H9 (cell line): ENCODE results near the gene FAF1. TPM values are rescaled to one million over a fixed set of nuclear protein-coding genes. Genes with fewer than 3 reads are reported as not detected.

Experiments
- DNase-seq: peaks from one replicate; pipeline ENCODE4 v3.0.0-alpha.2; 2017
- H2AFZ ChIP-seq: one replicate; pipeline ENCODE4 v1.6.1; 2013; ENCODE audit warnings: mild to moderate bottlenecking, low read length, control low read depth, moderate library complexity
- H2AK5ac ChIP-seq: 2 replicates; pipeline ENCODE4 v1.6.1; 2013; ENCODE audit warnings: low read length, control low read depth, mixed read lengths; ENCODE audit not compliant: insufficient read length
- H2BK120ac ChIP-seq: one replicate; pipeline ENCODE4 v1.6.1; 2013; ENCODE audit warnings: low read depth, mild to moderate bottlenecking, low read length, control low read depth, inconsistent platforms; ENCODE audit not compliant: poor library complexity, severe bottlenecking
- H2BK12ac ChIP-seq: 2 replicates; pipeline ENCODE4 v1.6.1; 2013; ENCODE audit warnings: low read length, control low read depth, mixed read lengths, low read depth; ENCODE audit not compliant: insufficient read length
- H2BK15ac ChIP-seq: 2 replicates; pipeline ENCODE4 v1.6.1; 2013; ENCODE audit warnings: low read depth, low read length, control low read depth
- H2BK20ac ChIP-seq: one replicate; pipeline ENCODE4 v1.6.1; 2013; ENCODE audit warnings: low read depth, mild to moderate bottlenecking, low read length, control low read depth, inconsistent platforms; ENCODE audit not compliant: poor library complexity, severe bottlenecking
- H2BK5ac ChIP-seq: 2 replicates; pipeline ENCODE4 v1.6.1; 2013; ENCODE audit warnings: low read length, control low read depth, mixed read lengths; ENCODE audit not compliant: insufficient read length
- H3K14ac ChIP-seq: 2 replicates; pipeline ENCODE4 v1.6.1; 2013; ENCODE audit warnings: low read length, control low read depth; ENCODE audit not compliant: insufficient read depth
- H3K18ac ChIP-seq: 2 replicates; pipeline ENCODE4 v1.6.1; 2013; ENCODE audit warnings: low read depth, mild to moderate bottlenecking, mixed read lengths, low read length, control low read depth; ENCODE audit not compliant: insufficient read length
- H3K23ac ChIP-seq: 2 replicates; pipeline ENCODE4 v1.6.1; 2013; ENCODE audit warnings: low read length, control low read depth, mixed read lengths, low read depth; ENCODE audit not compliant: insufficient read length
- H3K23me2 ChIP-seq: 2 replicates; pipeline ENCODE4 v1.6.1; 2013; ENCODE audit warnings: low read depth, mild to moderate bottlenecking, mixed read lengths, low read length, control low read depth; ENCODE audit not compliant: insufficient read length, poor library complexity, severe bottlenecking
- H3K27ac ChIP-seq: 2 replicates; pipeline ENCODE4 v1.5.1; 2013; ENCODE audit warnings: low read length, control low read depth, mixed read lengths, low read depth; ENCODE audit not compliant: insufficient read length
- H3K27me3 ChIP-seq: 2 replicates; pipeline ENCODE4 v1.6.1; 2013; ENCODE audit warnings: low read length, control low read depth, inconsistent platforms; ENCODE audit not compliant: insufficient read depth
- H3K4ac ChIP-seq: 2 replicates; pipeline ENCODE4 v1.6.1; 2013; ENCODE audit warnings: low read depth, mild to moderate bottlenecking, control low read depth, inconsistent platforms, low read length, moderate library complexity
- H3K4me1 ChIP-seq: 2 replicates; pipeline ENCODE4 v1.6.1; 2013; ENCODE audit warnings: low read length, control low read depth, inconsistent platforms; ENCODE audit not compliant: insufficient read depth
- H3K4me2 ChIP-seq: 2 replicates; pipeline ENCODE4 v1.6.1; 2013; ENCODE audit warnings: low read length, control low read depth, mixed read lengths; ENCODE audit not compliant: insufficient read length, insufficient read depth
- H3K56ac ChIP-seq: 2 replicates; pipeline ENCODE4 v1.6.1; 2013; ENCODE audit warnings: low read depth, mild to moderate bottlenecking, mixed read lengths, low read length, control low read depth; ENCODE audit not compliant: insufficient read length
- H3K79me1 ChIP-seq: 2 replicates; pipeline ENCODE4 v1.6.1; 2013; ENCODE audit warnings: low read depth, mild to moderate bottlenecking, moderate library complexity, low read length, control low read depth, inconsistent platforms; ENCODE audit not compliant: insufficient read depth, poor library complexity, severe bottlenecking
- H3K79me2 ChIP-seq: 2 replicates; pipeline ENCODE4 v1.6.1; 2013; ENCODE audit warnings: low read length, control low read depth, inconsistent platforms; ENCODE audit not compliant: insufficient read depth
- H3K9ac ChIP-seq: 2 replicates; pipeline ENCODE4 v1.6.1; 2013; ENCODE audit warnings: low read length, control low read depth, mixed read lengths; ENCODE audit not compliant: insufficient read length; ENCODE audit errors: extremely low read depth
- H3K9me3 ChIP-seq: one replicate; pipeline ENCODE4 v1.6.1; 2013; ENCODE audit warnings: low read depth, low read length, inconsistent platforms; ENCODE audit not compliant: control insufficient read depth
- H3T11ph ChIP-seq: one replicate; pipeline ENCODE4 v1.6.1; 2013; ENCODE audit warnings: mild to moderate bottlenecking, low read length, control low read depth, inconsistent platforms
- H4K20me1 ChIP-seq: one replicate; pipeline ENCODE4 v1.6.1; 2013; ENCODE audit not compliant: control insufficient read depth, insufficient read length, insufficient read depth
- H4K5ac ChIP-seq: 2 replicates; pipeline ENCODE4 v1.6.1; 2013; ENCODE audit warnings: low read depth, mild to moderate bottlenecking, mixed read lengths, low read length, control low read depth; ENCODE audit not compliant: insufficient read length
- H4K8ac ChIP-seq: replicated peaks from 2 replicates; pipeline ENCODE4 v1.6.1; 2013; ENCODE audit warnings: low read length, control low read depth, mixed read lengths, low read depth; ENCODE audit not compliant: insufficient read length
- H4K91ac ChIP-seq: 2 replicates; pipeline ENCODE4 v1.6.1; 2013; ENCODE audit warnings: low read depth, mild to moderate bottlenecking, moderate library complexity, mixed read lengths, low read length, control low read depth; ENCODE audit not compliant: insufficient read length
- H3K27ac Mint-ChIP-seq, 3 experiments: 2 replicates in 2 of 3; 3 replicates in 1 of 3; pipeline ENCODE4 v1.8.0; 2020 to 2021; ENCODE audit warnings: mixed read lengths in 3 of 3, mild to moderate bottlenecking in 1 of 3, moderate library complexity in 1 of 3
- H3K27me3 Mint-ChIP-seq: 2 replicates; pipeline ENCODE4 v1.8.0; 2021; ENCODE audit warnings: low read depth, mild to moderate bottlenecking, moderate library complexity, mixed read lengths
- H3K36me3 Mint-ChIP-seq, 3 experiments: 2 replicates in 2 of 3; 3 replicates in 1 of 3; pipeline ENCODE4 v1.8.0; 2020 to 2021; ENCODE audit warnings: low read depth in 3 of 3, mixed read lengths in 3 of 3; ENCODE audit not compliant: insufficient read depth in 1 of 3
- H3K4me1 Mint-ChIP-seq, 2 experiments: 2 replicates each; pipeline ENCODE4 v1.8.0; 2020; ENCODE audit warnings: mixed read lengths in 2 of 2
- H3K4me3 Mint-ChIP-seq, 2 experiments: 2 replicates in 1 of 2; 3 replicates in 1 of 2; pipeline ENCODE4 v1.8.0; 2020 to 2021; ENCODE audit warnings: mild to moderate bottlenecking in 2 of 2, mixed read lengths in 2 of 2, moderate library complexity in 1 of 2
- H3K9me3 Mint-ChIP-seq, 2 experiments: 2 replicates in 1 of 2; 3 replicates in 1 of 2; pipeline ENCODE4 v1.8.0; 2020; ENCODE audit warnings: mild to moderate bottlenecking in 2 of 2, mixed read lengths in 2 of 2, moderate library complexity in 1 of 2
- WGBS: extraction: QIAGEN DNeasy Blood & Tissue Kit; methylation state at CpG from one replicate; pipeline ENCODE4 v1.1.7; 2013; ENCODE audit warnings: missing lambda C conversion rate, low lambda C conversion rate, mixed read lengths; ENCODE audit not compliant: insufficient read length; ENCODE audit errors: extremely low coverage; 5-methylcytosine and 5-hydroxymethylcytosine counted together
- total RNA-seq: library from RNA; stranded (reverse); gene quantifications from 2 replicates; pipeline ENCODE4 v1.2.1, GENCODE V29; 2021
- TF ChIP-seq, protein P1 (sequence below): fragments of 200-600 bp; sonication (generic); conservative IDR thresholded peaks from 3 replicates; pipeline ENCODE4 v1.8.0; 2021; ENCODE audit warnings: antibody characterized with exemption, mild to moderate bottlenecking

FAF1 gene
- total RNA-seq, 1 experiment from 2014 or later = 60.8 TPM

DNA sequence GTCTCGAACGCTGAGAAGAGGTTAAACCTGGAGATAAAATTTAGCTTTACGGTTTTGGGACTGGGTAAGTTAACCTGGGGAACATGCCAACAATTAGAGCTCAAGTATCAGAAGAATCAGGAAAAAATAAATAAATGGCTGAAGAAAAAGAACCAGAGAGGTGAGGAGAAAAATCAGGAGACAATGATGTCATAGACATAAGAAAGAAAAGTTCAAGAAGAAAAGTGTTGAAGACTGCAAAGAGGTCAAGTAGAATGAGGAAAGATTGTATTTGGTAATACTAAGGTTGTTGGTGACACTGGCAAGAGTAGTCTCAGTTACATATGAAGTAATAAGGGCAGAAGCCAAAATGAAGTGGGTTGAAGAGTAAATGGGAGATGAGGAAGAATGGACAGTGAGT is 36.0 kb upstream of the FAF1 start:
- H3K23ac ChIP-seq = no peak overlapping the region
- no peak overlapping the region for H3K18ac ChIP-seq
- TF ChIP-seq, protein P1, sequence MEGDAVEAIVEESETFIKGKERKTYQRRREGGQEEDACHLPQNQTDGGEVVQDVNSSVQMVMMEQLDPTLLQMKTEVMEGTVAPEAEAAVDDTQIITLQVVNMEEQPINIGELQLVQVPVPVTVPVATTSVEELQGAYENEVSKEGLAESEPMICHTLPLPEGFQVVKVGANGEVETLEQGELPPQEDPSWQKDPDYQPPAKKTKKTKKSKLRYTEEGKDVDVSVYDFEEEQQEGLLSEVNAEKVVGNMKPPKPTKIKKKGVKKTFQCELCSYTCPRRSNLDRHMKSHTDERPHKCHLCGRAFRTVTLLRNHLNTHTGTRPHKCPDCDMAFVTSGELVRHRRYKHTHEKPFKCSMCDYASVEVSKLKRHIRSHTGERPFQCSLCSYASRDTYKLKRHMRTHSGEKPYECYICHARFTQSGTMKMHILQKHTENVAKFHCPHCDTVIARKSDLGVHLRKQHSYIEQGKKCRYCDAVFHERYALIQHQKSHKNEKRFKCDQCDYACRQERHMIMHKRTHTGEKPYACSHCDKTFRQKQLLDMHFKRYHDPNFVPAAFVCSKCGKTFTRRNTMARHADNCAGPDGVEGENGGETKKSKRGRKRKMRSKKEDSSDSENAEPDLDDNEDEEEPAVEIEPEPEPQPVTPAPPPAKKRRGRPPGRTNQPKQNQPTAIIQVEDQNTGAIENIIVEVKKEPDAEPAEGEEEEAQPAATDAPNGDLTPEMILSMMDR = no peak
- H3K4me1 ChIP-seq = no peaks in the 10 kb centered on the region
- no peaks in the 10 kb centered on the region for H3K9me3 Mint-ChIP-seq
- H2BK12ac ChIP-seq = no peak overlapping the region
- no peak overlapping the region for H3K4ac ChIP-seq
- H3T11ph ChIP-seq = no peak overlapping the region
- no peaks in the 10 kb centered on the region for H4K20me1 ChIP-seq
- H2BK20ac ChIP-seq = no peak overlapping the region
- no peaks in the 10 kb centered on the region for H3K36me3 Mint-ChIP-seq
- no peaks in the 10 kb centered on the region for H3K4me1 Mint-ChIP-seq
- no peak overlapping the region for H3K9ac ChIP-seq
- no peak overlapping the region for H3K27ac ChIP-seq
- no peak overlapping the region for H3K4me2 ChIP-seq
- H3K56ac ChIP-seq = no peak overlapping the region
- H3K14ac ChIP-seq = no peak overlapping the region
- no peaks in the 10 kb centered on the region for H3K9me3 ChIP-seq
- H3K27me3 Mint-ChIP-seq = peaks cover 10% of the 10 kb centered on the region
- WGBS = no CpG with 5 or more reads among the region's 3 CpGs
- H3K27ac Mint-ChIP-seq = no peak overlapping the region
- H4K91ac ChIP-seq = no peak overlapping the region
- H2BK15ac ChIP-seq = no peak overlapping the region
- no peak overlapping the region for H2BK120ac ChIP-seq
- no peak overlapping the region for H3K4me3 Mint-ChIP-seq
- H2AK5ac ChIP-seq = no peak overlapping the region
- no peaks in the 10 kb centered on the region for H3K27me3 ChIP-seq
- H4K5ac ChIP-seq = no peak overlapping the region
- no peak for DNase-seq
- no peaks in the 10 kb centered on the region for H3K79me1 ChIP-seq
- H3K23me2 ChIP-seq = no peaks in the 10 kb centered on the region
- no peak overlapping the region for H2AFZ ChIP-seq
- H4K8ac ChIP-seq = no peak overlapping the region
- no peak overlapping the region for H2BK5ac ChIP-seq
- no peaks in the 10 kb centered on the region for H3K79me2 ChIP-seq
